Right forelimb (tissue), 1 donor: ENCODE results near the gene SIGLEC9.

Experiments
- DNase-seq: peaks from one replicate; pipeline ENCODE4 v3.0.0-alpha.2; 2018

The SIGLEC9 gene

DNA sequence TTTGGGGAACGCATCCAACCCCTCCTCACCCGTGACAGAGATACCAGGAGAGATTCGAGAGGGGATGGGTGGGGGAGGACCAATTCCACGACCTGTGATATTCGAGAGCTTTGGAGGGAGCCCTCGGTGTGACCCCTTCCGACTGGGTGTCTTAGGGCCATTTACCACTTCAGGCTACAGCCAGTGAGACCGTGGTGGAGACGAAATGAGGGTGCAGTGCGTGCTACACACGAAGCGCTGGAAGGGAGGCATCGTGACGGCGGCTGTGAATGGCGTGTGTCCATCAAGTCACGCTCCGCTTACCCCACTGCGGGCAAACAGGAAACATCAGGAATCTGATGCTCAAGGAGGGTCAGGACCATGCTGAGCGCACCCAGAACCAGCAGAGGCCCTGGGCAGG lies 26.9 kb upstream of the SIGLEC9 start:
- DNase-seq = no peak

GRCh38 chr19:51098365-51099046 lies 26.2 kb upstream of the SIGLEC9 start:
- peak; percentile 63 for DNase-seq

GRCh38 chr19:51099047-51099382 lies 25.7 kb upstream of the SIGLEC9 start:
- no peak for DNase-seq

DNA sequence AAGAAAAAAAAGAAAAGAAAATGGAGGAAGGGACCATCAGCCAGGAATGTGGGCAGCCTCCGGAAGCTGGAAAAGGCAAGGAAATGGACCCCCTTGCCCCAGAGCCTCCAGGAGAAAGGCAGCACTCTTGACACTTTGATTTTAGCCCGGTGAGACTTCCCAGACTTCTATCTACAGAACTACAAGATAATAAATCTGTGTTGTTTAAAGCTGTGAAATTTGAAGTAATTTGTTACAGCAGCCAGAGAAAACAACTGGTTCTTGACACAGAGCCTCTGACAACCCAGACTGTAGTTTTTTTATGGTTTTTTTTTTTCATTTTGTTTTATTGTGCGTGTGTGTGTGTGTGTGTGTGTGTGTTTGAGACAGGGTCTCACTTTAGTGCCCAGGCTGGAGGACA lies 24.1 kb upstream of the SIGLEC9 start:
- no peak for DNase-seq

- DNase-seq = no peak
Measured at GRCh38 chr19:51101171-51101865, 23.4 kb upstream of the SIGLEC9 start.

- no peak for DNase-seq
Measured at GRCh38 chr19:51102991-51103390, 21.7 kb upstream of the SIGLEC9 start.

DNA sequence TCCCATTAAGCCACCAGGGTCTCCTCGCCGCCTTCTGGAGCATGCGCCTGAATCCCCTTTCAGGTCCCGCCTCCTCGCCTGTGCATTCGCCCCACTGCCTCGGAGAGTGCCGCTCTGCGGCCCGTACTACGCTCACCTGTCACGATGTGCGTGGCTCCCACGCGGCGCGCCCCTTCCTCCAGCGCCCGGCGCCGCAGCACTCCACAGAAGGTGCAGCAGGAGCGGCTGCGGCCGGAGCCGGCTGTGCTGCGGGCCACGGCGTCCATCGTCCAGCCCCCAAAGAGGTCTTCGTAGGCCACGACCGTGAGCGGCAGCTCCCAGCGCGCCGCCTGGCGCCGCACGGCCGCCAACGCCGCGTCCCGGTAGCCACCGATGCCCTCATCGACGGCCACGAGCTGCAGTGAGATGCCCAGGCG lies 20.8 kb upstream of the SIGLEC9 start:
- peak; percentile 50 for DNase-seq

GRCh38 chr19:51107406-51108065 lies 17.2 kb upstream of the SIGLEC9 start:
- no peak for DNase-seq

GRCh38 chr19:51108066-51108804 lies 16.5 kb upstream of the SIGLEC9 start, which contains the start of gene CTU1:
CTU1 (minus strand) TSS chr19:51108409; CDS start chr19:51104569, 3,840 bp downstream.
- DNase-seq = peak; percentile 98

DNA sequence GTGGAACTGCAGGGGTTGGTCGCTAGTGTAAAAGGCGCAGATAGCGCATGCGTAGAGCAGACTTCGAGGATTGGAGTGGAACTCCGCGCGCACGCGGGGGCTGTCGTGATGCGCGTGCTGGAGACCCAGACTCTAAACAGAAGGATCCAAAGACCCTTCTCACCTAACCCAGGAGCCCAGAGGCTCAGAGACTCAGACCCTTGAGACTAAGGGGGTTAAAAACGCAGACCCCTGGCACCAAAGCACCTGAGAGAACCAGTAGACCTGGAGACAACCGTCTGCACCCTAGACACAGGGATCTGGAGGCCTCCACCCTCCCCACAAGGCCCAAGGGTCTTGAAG lies 15.9 kb upstream of the SIGLEC9 start:
- no peak for DNase-seq

DNA sequence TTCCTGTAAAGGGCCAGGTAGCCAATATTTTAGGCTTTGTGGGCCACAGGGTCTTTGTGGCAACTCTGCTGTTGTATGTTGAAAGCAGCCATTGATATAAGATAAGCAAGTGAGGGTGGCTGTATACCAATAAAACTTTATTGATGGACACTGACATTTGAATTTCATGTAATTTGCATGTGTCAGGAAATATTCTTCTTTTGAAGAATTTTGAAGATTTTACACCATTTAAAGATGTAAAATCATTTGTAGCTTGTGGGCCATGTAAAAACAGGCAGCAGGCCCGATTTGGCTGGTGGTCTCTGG lies 14.1 kb upstream of the SIGLEC9 start:
- no peak for DNase-seq

DNA sequence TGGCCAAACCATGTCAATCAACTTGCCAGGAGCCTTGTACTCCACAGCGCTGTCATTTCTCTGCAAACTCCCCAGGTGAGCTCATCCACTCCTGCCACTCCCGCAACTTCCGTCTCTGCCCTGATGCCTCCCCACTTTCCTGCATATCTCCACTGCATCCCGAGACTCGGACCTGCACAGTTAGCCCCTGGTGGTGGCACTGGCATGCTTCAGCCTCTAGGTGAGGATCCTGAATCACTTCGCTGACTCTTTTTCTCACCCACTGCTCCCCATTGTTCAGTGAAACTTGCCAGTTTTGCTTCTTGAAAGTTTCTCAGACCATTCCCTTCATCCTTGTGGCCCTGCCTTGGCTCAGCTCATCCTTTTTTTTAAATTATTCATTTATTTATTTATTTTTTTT lies 13.1 kb upstream of the SIGLEC9 start:
- no peak for DNase-seq

GRCh38 chr19:51114087-51114729 lies 10.5 kb upstream of the SIGLEC9 start:
- no peak for DNase-seq

GRCh38 chr19:51116736-51117286 lies 7.9 kb upstream of the SIGLEC9 start:
- DNase-seq = no peak

DNA sequence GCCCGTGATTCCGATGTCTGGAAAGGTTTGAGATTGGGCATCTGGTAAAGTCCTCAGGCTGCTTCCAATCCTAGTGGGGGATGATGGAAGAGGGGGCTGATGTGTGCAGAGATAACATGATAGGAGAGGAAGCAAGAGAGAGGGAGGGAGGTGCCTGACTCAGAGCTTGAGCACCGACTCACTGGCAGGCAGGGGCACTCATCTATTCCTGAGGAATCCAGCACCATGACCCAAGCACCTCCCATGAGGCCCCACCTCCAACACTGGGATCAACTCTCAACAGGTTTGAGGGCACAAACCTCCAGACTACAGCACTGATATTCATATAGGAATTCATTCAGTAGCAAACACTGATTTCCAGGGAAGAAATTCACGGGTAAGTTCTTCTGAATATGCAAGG lies 5.6 kb upstream of the SIGLEC9 start:
- no peak for DNase-seq

GRCh38 chr19:51119611-51120010 lies 5.1 kb upstream of the SIGLEC9 start:
- DNase-seq = no peak

- DNase-seq = no peak
Measured at GRCh38 chr19:51120160-51120559, 4.5 kb upstream of the SIGLEC9 start.

GRCh38 chr19:51121257-51121656 lies 3.4 kb upstream of the SIGLEC9 start:
- no peak for DNase-seq

DNA sequence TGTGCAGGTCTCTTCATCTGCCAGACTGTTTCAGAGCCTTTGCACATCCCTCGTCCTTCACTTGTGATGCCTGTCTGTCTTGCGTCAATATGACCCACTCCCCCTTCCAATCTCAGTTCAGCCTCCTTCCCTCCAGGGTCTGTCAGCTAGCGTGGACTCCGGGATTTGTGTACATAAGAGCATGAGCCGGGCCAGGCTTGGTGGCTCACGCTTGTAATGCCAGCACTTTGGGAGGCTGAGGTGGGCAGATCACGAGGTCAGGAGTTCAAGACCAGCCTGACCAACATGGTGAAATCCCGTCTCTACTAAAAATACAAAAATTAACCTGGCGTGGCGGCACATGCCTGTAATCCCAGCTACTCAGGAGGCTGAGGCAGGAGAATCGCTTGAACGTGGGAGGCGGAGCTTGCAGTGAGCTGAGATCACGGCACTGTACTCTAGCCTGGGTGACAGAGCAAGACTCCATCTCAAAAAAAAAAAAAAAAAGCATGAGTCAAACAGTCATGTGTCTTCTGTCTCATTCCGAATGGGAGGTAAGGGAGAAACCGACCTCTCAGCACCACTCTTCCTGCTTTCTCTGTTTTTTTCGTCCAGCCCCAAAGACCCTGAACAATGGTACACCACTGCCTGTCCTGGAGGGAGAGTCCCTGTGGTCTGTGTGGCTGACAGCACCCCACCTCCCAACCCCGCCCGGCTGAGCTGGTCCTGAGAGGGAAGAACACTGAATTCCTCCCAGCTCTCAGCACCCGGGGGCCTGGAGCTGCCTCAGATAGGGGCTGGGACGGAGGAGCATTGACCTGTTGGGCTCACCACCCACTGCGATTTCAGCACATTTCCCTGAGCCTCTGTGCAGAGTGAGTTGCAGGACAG lies 2.4 kb upstream of the SIGLEC9 start:
- DNase-seq = no peak

GRCh38 chr19:51123381-51123800 lies 1.3 kb upstream of the SIGLEC9 start:
- DNase-seq = no peak

DNA sequence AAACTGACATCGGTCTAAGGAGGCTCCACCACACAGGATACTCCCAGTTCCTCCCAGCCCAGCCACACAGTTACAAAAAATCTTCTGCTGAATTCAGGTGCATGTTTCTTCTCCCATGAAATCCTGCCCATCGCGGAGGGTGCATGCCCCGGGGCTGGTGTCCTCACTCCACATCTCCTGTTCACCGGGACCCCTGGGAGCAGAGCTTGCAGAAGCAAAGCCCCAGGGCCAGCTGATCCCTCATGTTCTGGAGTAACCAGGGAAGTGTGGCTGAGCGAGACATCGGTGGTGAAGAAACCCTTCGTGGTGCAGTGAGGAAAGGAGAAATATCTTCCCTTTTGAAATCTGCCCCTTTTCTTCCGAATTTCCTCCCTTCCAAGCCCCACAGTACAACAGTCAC lies 904 bp upstream of the SIGLEC9 start:
- no peak for DNase-seq

GRCh38 chr19:51124216-51124615 lies 490 bp upstream of the SIGLEC9 start:
- no peak for DNase-seq
